Measurements from ENCODE around the gene ABHD17B. TPM values are rescaled to one million over a fixed set of nuclear protein-coding genes. Genes with fewer than 3 reads are reported as not detected.
"Not testable (repeated sequence)": the region's sequence is repeated elsewhere in the genome, so short reads cannot be mapped to it uniquely, and the experiment has no call there.

Gene ABHD17B
- 18.5 and 20.4 TPM in 2 replicates for total RNA-seq

DNA sequence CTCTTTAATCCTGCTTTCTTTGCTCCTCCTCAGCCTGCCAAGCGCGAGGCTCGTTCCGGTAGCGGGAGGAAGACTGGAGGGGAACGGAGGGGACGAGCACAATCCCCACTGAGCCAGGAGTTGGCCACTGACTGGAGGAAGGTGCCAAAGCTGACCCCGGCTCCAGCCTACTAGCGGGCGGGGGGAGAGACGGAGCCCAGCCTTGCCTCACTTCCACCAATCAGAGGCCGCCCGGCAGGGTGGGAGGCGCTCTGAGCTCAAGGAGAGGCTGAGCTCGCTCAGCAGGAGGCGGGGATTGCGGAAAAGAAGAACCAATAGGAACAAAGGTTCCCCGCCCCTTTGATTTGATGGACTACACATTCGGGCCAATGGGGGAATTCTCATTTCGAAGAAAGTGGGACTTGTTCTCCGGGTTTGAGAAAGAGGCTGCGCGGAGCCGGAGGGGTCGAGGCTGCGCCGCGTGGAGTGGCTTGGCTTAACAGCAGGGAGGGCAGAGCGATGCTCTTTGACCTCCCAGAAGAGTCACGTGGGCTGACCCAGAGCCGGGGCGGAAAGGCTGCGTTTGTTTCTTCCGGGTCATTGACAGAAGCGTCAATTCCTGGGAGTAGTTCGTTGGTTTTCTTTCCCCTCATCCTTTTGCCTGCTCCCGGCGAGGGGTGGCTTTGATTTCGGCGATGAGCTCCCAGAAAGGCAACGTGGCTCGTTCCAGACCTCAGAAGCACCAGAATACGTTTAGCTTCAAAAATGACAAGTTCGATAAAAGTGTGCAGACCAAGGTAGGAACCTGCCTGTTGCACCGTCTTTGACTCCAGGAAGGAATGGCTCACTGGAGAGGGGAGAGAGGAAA lies at the start of gene ABHD17B, which contains the start of gene C9orf85:
ABHD17B (minus strand) TSS at position 133 of the 847 bp plus-strand sequence. CDS start 36,113 bp downstream, outside the sequence.
C9orf85 (plus strand) TSS at position 579 of the 847 bp plus-strand sequence; CDS start at position 675, 96 bp downstream.
- Mint-ChIP-seq H3K4me3 (peak within 1 kb of the TSS; percentile 99), H3K36me3 (ENCODE audit: low read depth) (peaks cover 10% of the 10 kb centered on the region), H3K9me3 (no peaks in the 10 kb centered on the region), H3K27me3 (ENCODE audit: insufficient read depth) (no peaks in the 10 kb centered on the region), H3K4me1 (ENCODE audit: low read depth) (peaks cover 65% of the 10 kb centered on the region), H3K27ac (peak within 1 kb of the TSS; percentile 96)
- DNase-seq (ENCODE audit: low spot score): peak; percentile 97
- intact Hi-C loops (cut with micrococcal nuclease): loop anchor here (1.0 to 10.0 kb wide), 12 partner anchors 15 to 1492 kb away; partner anchors contain the start of gene ZFAND5

GRCh38 chr9:71955300-71955915 lies 44.4 kb upstream of the ABHD17B start:
- Mint-ChIP-seq H3K4me3 (no peak overlapping the region), H3K27ac (no peak overlapping the region), H3K36me3 (ENCODE audit: low read depth) (peaks cover 7% of the 10 kb centered on the region), H3K9me3 (no peaks in the 10 kb centered on the region), H3K27me3 (ENCODE audit: insufficient read depth) (no peaks in the 10 kb centered on the region), H3K4me1 (ENCODE audit: low read depth) (no peaks in the 10 kb centered on the region)
- no peak for DNase-seq (ENCODE audit: low spot score)
- intact Hi-C loops (cut with micrococcal nuclease): no loop called here

- H3K4me1 Mint-ChIP-seq (ENCODE audit: low read depth); DNase-seq (ENCODE audit: low spot score); H3K36me3 Mint-ChIP-seq (ENCODE audit: low read depth); H3K4me3 Mint-ChIP-seq; intact Hi-C loops (cut with micrococcal nuclease); H3K27me3 Mint-ChIP-seq (ENCODE audit: insufficient read depth); H3K9me3 Mint-ChIP-seq; H3K27ac Mint-ChIP-seq: not testable (repeated sequence)
Measured at GRCh38 chr9:71954652-71955051, 43.7 kb upstream of the ABHD17B start.

- H3K36me3 Mint-ChIP-seq (ENCODE audit: low read depth): peaks cover 4% of the 10 kb centered on the region
- no peaks in the 10 kb centered on the region for H3K9me3 Mint-ChIP-seq
- H3K27me3 Mint-ChIP-seq (ENCODE audit: insufficient read depth): no peaks in the 10 kb centered on the region
- H3K27ac Mint-ChIP-seq: no peak overlapping the region
- DNase-seq (ENCODE audit: low spot score): no peak
- H3K4me3 Mint-ChIP-seq: no peak overlapping the region
- intact Hi-C loops (cut with micrococcal nuclease): no loop called here
- peaks cover 16% of the 10 kb centered on the region for H3K4me1 Mint-ChIP-seq (ENCODE audit: low read depth)
Measured at GRCh38 chr9:71944754-71945375, 33.9 kb upstream of the ABHD17B start.

DNA sequence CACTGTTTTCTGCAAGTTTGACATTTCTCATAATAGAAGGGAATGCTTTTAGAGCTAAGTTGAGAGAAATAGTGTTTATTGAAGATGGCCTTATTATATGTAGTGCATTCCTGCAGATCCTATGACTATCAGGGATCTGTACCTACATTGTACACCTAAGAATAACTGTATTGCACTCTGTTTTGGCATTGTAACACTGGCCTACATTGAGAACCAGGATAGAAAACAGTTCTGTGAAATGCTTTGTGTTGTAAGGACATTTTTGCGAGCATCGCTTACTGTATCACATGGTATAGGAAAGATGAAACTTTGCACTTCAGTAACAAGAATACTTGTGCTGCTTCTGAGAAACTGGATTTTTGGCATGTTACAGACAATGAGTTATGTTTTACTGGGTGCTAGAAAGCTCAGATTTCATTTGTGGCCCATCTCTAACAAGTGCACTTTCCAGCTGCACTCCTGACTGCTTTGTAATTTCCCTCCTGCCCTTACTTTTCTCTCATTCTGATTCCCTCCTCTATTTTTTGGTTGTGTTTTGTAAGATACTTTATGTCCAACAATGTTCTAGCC lies 31.1 kb upstream of the ABHD17B start:
- Mint-ChIP-seq H3K4me3 (no peak overlapping the region), H3K27ac (no peak overlapping the region), H3K4me1 (ENCODE audit: low read depth) (peaks cover 9% of the 10 kb centered on the region), H3K36me3 (ENCODE audit: low read depth) (no peaks in the 10 kb centered on the region), H3K27me3 (ENCODE audit: insufficient read depth) (no peaks in the 10 kb centered on the region), H3K9me3 (no peaks in the 10 kb centered on the region)
- DNase-seq (ENCODE audit: low spot score): no peak
- intact Hi-C loops (cut with micrococcal nuclease): no loop called here

DNA sequence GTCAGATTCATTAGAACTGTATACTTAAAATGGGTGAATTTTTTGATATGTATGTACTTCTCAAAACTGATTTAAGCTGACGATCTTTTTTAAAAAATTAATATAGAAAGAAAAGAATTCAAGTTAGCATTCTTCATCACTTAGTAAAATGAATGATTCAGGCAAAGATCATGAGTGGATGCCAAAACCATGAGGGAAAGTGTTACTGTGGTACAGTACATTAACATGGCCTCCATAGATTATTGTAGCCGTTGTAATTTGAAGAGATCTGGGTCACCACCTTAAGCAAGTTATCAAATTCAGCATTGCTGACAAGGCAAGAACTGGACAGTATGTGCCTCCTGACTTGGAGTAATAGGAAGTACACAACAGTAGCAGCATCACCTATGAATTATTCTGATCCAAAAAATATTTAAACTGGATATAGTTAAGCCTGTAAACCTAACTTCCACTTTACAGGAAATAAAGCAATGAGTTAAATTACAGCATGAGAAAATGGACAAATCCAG lies 30.1 kb upstream of the ABHD17B start:
- intact Hi-C loops (cut with micrococcal nuclease): no loop called here
- Mint-ChIP-seq H3K9me3 (no peaks in the 10 kb centered on the region), H3K4me1 (ENCODE audit: low read depth) (peaks cover 12% of the 10 kb centered on the region), H3K27ac (no peak overlapping the region), H3K27me3 (ENCODE audit: insufficient read depth) (no peaks in the 10 kb centered on the region), H3K36me3 (ENCODE audit: low read depth) (peaks cover under 1% of the 10 kb centered on the region), H3K4me3 (no peak overlapping the region)
- DNase-seq (ENCODE audit: low spot score): no peak

DNA sequence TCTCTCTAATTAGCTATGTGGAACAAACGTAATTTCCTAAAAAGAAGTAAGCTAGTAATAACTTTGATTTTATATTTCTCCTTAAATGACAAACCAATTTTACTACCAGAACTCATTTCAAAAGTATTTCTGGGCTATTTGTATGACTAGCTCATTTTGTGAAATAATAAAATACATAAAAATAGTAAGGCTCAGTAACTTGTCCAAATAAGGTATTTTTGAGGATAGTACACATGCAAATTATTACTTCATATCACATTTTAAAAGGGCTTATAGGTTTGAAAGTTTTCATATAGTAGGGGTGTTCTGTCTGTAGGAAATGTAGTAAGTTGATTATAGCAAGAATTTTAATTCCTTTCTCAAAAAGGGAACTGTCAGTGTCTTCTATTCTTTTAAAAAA lies 26.9 kb upstream of the ABHD17B start:
- no peak for DNase-seq (ENCODE audit: low spot score)
- H3K27ac Mint-ChIP-seq: no peak overlapping the region
- intact Hi-C loops (cut with micrococcal nuclease): no loop called here
- peaks cover 4% of the 10 kb centered on the region for H3K36me3 Mint-ChIP-seq (ENCODE audit: low read depth)
- H3K27me3 Mint-ChIP-seq (ENCODE audit: insufficient read depth): no peaks in the 10 kb centered on the region
- peaks cover 15% of the 10 kb centered on the region for H3K4me1 Mint-ChIP-seq (ENCODE audit: low read depth)
- no peak overlapping the region for H3K4me3 Mint-ChIP-seq
- H3K9me3 Mint-ChIP-seq: no peaks in the 10 kb centered on the region

DNA sequence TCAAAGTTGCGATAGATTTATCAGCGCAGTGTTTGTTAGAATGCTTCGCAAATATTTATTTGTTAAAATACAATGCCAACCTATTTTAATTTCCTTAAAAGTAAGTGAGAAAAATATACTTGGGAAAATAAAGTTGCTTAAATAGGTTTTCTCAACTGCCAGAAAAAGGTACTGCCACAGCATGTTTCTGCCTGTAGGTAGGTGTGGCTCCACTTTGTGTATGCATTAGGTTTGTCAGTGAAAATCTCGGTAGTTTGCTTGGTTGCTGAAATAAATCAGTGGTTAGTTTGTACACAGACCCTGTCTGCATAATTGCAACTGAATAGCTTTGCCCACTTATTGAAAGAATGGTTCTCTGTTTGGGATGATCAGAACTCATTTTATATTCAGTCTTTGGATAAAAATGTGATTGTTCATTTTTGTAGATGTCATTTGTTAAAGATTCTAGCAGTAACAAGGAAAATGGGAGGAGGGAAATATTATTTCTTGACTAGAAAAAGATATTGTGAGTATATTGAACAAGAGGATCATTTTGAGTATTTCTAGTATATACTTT lies 26.2 kb upstream of the ABHD17B start:
- Mint-ChIP-seq H3K4me1 (ENCODE audit: low read depth) (peaks cover 15% of the 10 kb centered on the region), H3K27me3 (ENCODE audit: insufficient read depth) (no peaks in the 10 kb centered on the region), H3K27ac (no peak overlapping the region), H3K4me3 (no peak overlapping the region), H3K9me3 (no peaks in the 10 kb centered on the region), H3K36me3 (ENCODE audit: low read depth) (peaks cover 5% of the 10 kb centered on the region)
- intact Hi-C loops (cut with micrococcal nuclease): no loop called here
- DNase-seq (ENCODE audit: low spot score): no peak

GRCh38 chr9:71936066-71936465 lies 25.1 kb upstream of the ABHD17B start:
- Mint-ChIP-seq H3K27me3 (ENCODE audit: insufficient read depth) (no peaks in the 10 kb centered on the region), H3K9me3 (no peaks in the 10 kb centered on the region), H3K36me3 (ENCODE audit: low read depth) (peaks cover 6% of the 10 kb centered on the region), H3K4me3 (no peak overlapping the region), H3K4me1 (ENCODE audit: low read depth) (peaks cover 6% of the 10 kb centered on the region), H3K27ac (no peak overlapping the region)
- DNase-seq (ENCODE audit: low spot score): no peak
- intact Hi-C loops (cut with micrococcal nuclease): no loop called here

GRCh38 chr9:71931166-71931565 lies 20.2 kb upstream of the ABHD17B start:
- intact Hi-C loops (cut with micrococcal nuclease): no loop called here
- no peaks in the 10 kb centered on the region for H3K9me3 Mint-ChIP-seq
- no peaks in the 10 kb centered on the region for H3K27me3 Mint-ChIP-seq (ENCODE audit: insufficient read depth)
- no peak overlapping the region for H3K27ac Mint-ChIP-seq
- no peak for DNase-seq (ENCODE audit: low spot score)
- no peak overlapping the region for H3K4me3 Mint-ChIP-seq
- peaks cover 7% of the 10 kb centered on the region for H3K36me3 Mint-ChIP-seq (ENCODE audit: low read depth)
- peaks cover 4% of the 10 kb centered on the region for H3K4me1 Mint-ChIP-seq (ENCODE audit: low read depth)

GRCh38 chr9:71929791-71930440 lies 18.9 kb upstream of the ABHD17B start:
- Mint-ChIP-seq H3K4me3 (no peak overlapping the region), H3K9me3 (no peaks in the 10 kb centered on the region), H3K27ac (no peak overlapping the region), H3K36me3 (ENCODE audit: low read depth) (peaks cover 4% of the 10 kb centered on the region), H3K4me1 (ENCODE audit: low read depth) (no peaks in the 10 kb centered on the region), H3K27me3 (ENCODE audit: insufficient read depth) (no peaks in the 10 kb centered on the region)
- no peak for DNase-seq (ENCODE audit: low spot score)
- intact Hi-C loops (cut with micrococcal nuclease): no loop called here

GRCh38 chr9:71929223-71929622 lies 18.2 kb upstream of the ABHD17B start:
- no peak overlapping the region for H3K4me3 Mint-ChIP-seq
- no peak overlapping the region for H3K27ac Mint-ChIP-seq
- peaks cover 5% of the 10 kb centered on the region for H3K36me3 Mint-ChIP-seq (ENCODE audit: low read depth)
- intact Hi-C loops (cut with micrococcal nuclease): no loop called here
- no peaks in the 10 kb centered on the region for H3K27me3 Mint-ChIP-seq (ENCODE audit: insufficient read depth)
- no peaks in the 10 kb centered on the region for H3K9me3 Mint-ChIP-seq
- no peak for DNase-seq (ENCODE audit: low spot score)
- H3K4me1 Mint-ChIP-seq (ENCODE audit: low read depth): no peaks in the 10 kb centered on the region

Measured in activated T-helper 1 cell treated with anti-CD3 and anti-CD28 coated beads, Interleukin-12 subunit alpha, Interleukin-12 subunit beta, Interleukin-2, Interleukin-4 antibody, amounts not matched to agents 30 ng/mL and 10 ng/mL and 1 ng/mL, durations not matched to agents 14 hours and 24 hours and 36 hours (primary cell).